Posterior cingulate gyrus (tissue), 11 donors: Measurements from ENCODE around the gene ATCAY.
"Not testable (repeated sequence)": the region's sequence is repeated elsewhere in the genome, so short reads cannot be mapped to it uniquely, and the experiment has no call there.

Source experiments
- DNase-seq, 10 donors: peaks; one replicate each; pipeline versions ENCODE4 v3.0.0 to v3.0.0-alpha.2; 2020 to 2021; ENCODE audit warnings: mixed read lengths in 3 of 10
- intact Hi-C: fragments of 100-400 bp; cut with DNase I; formaldehyde crosslinking; loops from one replicate; pipeline ENCODE4 v1.15.1; 2023

The ATCAY gene

DNA sequence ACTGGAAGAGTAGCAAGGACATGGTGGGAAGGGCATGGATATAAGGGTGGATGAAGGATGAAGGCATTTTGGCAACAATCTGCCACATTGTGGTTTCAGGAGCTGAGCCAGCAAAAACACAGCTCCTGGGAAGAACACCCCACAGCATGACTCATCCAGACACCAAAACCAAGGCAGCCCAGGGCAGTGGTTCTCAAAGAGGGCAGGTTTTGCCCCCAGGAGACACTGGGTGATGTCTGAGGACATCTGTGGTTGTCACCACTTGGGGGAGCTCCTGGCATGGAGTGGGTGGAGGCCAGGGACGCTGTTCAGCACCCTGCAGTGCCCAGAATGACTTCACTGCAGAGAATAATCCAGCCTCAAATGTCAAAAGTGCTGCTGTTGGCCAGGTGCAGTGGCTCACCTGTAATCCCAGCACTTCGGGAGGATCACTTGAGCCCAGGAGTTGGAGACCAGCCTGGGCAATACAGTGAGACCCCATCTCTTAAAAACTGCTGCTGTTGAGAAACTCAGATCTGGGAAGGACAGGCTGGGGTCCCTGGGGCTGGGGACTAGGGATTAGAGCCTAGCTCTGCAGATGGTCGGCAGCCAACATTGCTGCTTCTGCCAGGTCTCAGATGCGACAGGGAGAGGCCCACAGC, 27.8 kb upstream of the ATCAY start:
- DNase-seq, result no peak
- intact Hi-C loops, result no loop called here

GRCh38 chr19:3855320-3855719, 25.2 kb upstream of the ATCAY start:
- intact Hi-C loops, result no loop called here
- DNase-seq, result no peak

DNA sequence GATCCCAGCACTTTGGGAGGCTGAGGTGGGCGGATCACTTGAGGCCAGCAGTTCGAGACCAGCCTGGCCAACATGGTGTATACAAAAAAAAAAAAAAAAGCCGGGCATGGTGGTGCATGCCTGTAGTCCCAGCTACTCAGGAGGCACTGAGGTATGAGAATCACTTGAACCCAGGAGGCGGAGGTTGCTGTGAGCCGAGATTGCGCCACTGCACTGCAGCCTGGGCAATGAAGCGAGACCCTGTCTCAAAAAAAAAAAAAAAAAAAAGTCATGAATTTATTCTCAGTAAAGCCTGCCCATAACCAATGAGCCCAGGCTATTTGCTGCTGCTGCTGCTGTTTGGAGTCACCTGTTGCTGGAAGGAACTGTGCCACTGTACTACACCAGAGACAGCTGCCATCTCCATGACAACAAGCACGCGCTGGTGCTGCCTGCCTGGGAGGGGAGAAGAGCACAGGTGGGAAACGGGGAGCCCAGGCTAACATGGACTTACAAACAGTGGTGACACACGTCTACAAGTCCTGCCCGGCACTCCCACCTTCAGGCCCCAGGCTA, 23.0 kb upstream of the ATCAY start:
- intact Hi-C loops, result no loop called here
- peak in 3 of 10 donors; percentile 38 to 88 (median 44) for DNase-seq

DNA sequence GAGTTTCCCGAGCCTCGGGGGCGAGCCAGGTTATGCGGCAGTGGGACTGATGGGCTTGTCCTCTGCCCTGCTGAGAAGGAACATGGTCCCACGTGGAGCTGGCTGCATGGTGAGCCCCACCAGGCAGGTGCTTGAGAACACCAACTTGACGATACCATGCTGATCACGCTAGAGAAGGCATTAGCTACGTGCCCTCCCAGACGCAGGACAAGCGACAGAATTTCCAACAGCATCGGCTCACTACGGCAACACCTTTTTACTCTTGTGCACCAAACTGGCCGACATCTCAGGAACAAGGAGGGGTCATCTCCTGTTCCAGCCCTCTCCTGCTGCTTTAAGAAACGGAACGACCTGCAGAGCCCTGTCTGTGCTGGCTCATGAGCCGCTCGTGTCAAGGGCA, 20.0 kb upstream of the ATCAY start:
- intact Hi-C loops, result no loop called here
- no peak for DNase-seq

DNA sequence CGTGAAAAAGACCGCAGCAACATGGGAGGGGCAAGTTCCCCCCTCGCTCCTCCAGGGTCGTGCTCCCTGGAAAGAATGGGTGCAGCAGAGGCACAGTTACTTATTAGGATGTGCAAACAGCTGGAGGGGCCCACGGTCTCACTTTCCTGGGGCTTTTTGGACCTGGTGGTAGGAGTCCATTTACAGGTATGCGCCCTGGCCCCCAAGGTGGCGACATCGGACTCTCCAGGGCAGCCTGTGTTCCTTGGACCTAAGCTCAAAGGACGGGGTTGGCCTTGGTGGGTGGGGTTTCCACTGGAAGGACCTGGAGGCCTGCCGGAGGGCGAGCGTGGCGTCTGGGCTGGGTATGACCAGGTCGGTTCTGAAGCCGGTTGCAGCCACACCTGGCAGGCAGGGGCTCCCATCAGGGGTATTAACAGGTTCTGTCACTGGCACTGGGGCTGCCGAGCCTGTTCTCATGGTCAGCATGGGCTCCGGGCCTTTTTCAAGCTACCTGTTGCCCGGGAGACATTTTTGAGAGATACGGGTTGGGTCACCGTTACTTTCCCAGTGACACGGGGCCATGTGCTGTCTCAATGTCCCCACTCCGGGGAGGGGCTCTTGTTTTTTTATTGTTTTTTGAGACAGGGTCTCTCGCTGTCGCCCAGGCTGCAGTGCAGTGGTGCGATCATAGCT, 17.5 kb upstream of the ATCAY start:
- intact Hi-C loops, result no loop called here
- DNase-seq, result peak in 1 of 10 donors; percentile 72

- no peak for DNase-seq
Measured at GRCh38 chr19:3863648-3864047, 16.8 kb upstream of the ATCAY start.

GRCh38 chr19:3866910-3867638, 13.4 kb upstream of the ATCAY start:
- intact Hi-C loops, result no loop called here
- DNase-seq, result no peak

More at GRCh38 chr19:3863648-3864047, 16.8 kb upstream of the ATCAY start:
- intact Hi-C loops, result no loop called here

DNA sequence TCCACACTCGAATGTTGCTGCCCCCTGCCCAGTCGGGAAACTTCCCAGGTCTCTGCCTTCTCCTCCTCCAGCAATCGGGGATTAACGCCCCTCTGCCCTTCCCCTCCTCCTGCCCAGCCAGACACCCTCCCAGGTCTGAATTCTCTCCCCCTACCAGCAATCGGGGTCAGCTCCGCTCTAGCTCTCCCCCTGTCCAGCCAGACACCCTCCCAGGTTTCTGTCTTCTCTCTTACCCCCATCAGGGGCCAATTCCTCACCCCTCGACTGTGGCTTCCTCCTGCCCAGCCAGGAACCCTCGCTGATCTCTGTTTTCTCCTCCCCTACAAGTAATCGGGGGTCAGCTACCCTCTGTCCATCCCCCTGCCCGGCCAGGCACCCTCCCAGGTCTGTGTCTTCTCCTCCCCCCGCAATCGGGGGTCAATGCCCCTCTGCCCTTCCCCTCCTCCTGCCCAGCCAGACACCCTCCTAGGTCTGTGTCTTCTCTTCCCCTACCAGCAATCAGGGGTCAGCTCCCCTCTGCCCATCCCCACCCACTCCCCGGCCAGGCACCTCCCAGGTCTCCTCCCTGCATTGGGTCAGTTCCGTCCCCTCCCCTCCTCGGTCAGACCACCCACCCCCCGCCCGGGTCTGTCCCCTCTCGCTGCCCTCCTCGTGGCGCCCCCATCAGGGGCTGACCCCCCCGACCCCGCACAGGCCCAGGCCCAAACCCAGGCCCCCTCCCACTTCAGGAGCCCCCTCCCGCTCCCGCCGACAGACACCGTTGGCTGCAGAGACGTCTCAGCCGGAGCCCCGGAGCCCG, 12.3 kb upstream of the ATCAY start:
- no peak for DNase-seq
- intact Hi-C loops, result no loop called here

- DNase-seq, result peak in 7 of 10 donors; percentile 43 to 92 (median 54)
- intact Hi-C loops, result no loop called here
Measured at GRCh38 chr19:3868770-3869456, 11.6 kb upstream of the ATCAY start, which contains the start of gene ZFR2. Gene ZFR2 (minus strand): TSS chr19:3869038. CDS start chr19:3869017, 21 bp downstream.

DNA sequence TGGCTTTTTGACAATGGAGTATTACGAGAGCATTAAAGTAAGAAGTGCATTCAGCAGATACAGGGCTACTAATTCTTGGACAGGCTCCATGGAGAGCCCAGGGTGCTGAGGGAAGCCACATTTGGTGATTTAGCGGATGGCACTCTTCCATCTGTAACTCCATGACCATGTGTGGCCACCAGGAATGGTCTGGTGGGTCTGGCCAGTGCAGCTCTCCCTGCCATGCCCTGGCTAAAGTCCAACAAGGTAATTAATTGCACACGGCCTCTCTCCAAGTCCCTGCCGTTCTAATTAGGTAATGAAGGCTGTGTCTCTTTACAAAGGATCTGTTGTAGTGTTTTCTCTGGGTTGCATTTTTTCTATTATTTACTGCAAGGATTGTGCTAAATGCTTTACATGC, 7.3 kb upstream of the ATCAY start:
- DNase-seq, result no peak
- intact Hi-C loops, result no loop called here

DNA sequence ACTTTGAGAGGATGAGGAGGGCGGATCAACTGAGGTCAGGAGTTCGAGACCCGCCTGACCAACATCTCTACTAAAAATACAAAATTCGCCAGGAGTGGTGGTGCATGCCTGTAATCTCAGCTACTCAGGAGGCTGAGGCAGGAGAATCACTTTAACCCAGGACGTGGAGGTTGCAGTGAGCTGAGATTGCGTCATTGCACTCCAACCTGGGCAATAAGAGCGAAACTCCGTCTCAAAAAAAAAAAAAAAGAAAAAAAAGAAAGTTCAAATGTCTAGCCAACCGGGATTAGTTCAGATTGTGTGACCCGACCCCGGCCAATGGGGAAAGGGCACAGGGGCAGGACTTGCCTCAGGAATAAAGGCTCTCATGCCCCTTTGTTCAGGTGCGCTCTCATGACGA, 5.8 kb upstream of the ATCAY start:
- DNase-seq, intact Hi-C loops: not testable (repeated sequence)

GRCh38 chr19:3879656-3880055, 829 bp upstream of the ATCAY start:
- intact Hi-C loops, result no loop called here
- DNase-seq, result no peak

DNA sequence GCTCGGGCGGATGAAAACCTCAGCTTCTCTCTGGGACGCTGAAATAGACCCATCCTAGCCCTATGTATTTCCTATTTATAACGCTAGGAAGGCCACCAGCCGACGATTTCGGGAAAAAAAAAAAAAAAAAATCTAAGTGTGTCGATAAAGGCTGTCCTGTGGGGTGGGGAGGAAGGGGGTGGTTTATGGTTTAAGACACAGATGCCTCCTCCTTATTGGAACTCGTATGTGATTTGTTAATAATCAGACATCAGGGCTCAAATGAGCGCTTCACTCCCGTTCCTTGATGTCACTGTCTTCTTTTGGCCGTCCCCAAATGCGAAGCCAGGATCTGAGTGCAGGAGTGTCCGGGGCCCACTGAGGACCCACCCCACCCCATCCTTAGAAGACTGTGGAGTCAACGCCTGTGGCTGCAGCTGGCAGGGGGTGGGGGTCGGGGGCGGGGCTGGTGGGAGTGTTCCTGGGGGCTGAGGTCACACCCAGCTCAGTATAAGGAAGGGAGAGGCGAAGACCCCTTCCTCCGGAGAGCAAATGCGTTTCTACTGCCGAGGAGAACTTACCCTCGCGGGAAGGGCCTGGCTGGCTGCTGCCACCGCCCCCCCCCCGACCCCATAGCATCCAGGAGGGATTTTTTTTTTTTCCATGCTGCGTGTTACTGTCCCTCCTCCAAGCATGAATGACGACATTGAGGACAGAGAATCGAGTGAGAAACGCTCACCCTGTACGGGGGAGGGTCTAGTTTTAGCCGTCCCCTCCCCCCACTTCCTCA, 971 bp downstream of the ATCAY start:
- intact Hi-C loops, result no loop called here

DNA sequence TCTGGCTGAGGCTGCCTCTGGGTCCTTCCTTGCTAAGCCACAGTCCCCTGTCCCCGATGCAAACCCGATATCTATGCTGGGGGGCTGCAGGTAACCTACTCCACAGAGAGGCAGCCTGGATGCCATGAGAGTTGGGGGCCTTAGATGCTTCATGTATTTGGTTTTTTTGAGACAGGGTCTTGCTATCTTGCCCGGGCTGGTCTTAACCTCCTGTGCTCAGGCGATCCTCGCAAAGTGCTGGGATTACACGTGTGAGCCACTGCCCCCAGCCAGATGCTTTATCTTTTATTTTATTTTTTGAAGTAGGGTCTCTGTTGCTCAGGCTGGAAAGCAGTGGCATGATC, 1.5 kb downstream of the ATCAY start:
- DNase-seq, result no peak
- intact Hi-C loops, result no loop called here

More for the DNA sequence above, 971 bp downstream of the ATCAY start:
- no peak for DNase-seq

DNA sequence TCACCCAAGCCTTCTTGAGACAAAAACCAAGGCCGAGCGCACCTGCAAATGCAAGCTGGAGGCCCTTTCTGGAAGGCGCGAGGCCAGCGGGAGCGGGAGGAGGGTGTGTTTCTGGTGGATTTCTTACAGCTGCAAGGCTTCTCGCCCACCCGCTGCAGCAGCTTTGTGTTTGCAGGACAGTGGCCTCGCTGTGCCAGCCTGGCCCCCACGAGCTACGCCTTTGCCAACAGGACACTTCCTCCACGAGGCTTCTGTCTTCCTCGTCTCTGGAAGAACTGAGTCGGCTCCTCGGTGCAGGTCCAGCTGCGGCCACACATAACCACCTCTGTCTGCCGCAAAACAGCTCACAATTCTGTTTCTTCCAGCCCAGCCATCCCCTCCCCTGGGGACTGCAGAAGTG, 10.1 kb downstream of the ATCAY start:
- DNase-seq, result peak in 5 of 10 donors; percentile 25 to 89 (median 48)

GRCh38 chr19:3893509-3894179, 13.2 kb downstream of the ATCAY start:
- no peak for DNase-seq
- intact Hi-C loops, result no loop called here

More for the DNA sequence above, 10.1 kb downstream of the ATCAY start:
- intact Hi-C loops, result no loop called here

- intact Hi-C loops, DNase-seq: not testable (repeated sequence)
Measured at GRCh38 chr19:3894959-3895358, 14.5 kb downstream of the ATCAY start.

GRCh38 chr19:3895788-3896187, 15.3 kb downstream of the ATCAY start:
- intact Hi-C loops, result no loop called here
- no peak for DNase-seq

DNA sequence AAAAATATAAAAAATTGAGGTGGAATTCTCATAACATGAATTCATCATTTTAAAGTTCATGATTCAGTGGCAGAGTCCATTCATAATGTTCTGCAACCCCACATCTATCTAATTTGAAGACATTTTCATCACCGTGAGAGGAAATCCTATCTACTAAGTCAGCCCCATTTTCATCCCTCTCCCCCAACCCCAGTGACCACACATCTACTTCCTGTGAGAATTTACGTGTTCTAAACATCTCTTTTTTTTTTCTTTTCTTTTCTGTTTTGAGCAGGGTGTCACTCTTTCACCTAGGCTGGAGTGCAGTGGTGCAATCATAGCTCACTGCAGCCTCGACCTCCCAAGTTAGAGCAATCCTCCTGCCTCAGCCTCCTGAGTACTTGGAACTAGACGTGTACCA, 17.5 kb downstream of the ATCAY start:
- intact Hi-C loops, result no loop called here
- no peak for DNase-seq
